ENCODE measurements around the gene FRMD4A. TPM values are rescaled to one million over a fixed set of nuclear protein-coding genes. Genes with fewer than 3 reads are reported as not detected.

The FRMD4A gene
- polyA plus RNA-seq, 4 donors = 59.5 to 85.2 (median 76.5) TPM

- no peak for DNase-seq (ENCODE audit: low read depth in 4 of 4, low spot score in 3 of 4)
Measured at GRCh38 chr10:13743963-13744362, 586.8 kb downstream of the FRMD4A start.

DNA sequence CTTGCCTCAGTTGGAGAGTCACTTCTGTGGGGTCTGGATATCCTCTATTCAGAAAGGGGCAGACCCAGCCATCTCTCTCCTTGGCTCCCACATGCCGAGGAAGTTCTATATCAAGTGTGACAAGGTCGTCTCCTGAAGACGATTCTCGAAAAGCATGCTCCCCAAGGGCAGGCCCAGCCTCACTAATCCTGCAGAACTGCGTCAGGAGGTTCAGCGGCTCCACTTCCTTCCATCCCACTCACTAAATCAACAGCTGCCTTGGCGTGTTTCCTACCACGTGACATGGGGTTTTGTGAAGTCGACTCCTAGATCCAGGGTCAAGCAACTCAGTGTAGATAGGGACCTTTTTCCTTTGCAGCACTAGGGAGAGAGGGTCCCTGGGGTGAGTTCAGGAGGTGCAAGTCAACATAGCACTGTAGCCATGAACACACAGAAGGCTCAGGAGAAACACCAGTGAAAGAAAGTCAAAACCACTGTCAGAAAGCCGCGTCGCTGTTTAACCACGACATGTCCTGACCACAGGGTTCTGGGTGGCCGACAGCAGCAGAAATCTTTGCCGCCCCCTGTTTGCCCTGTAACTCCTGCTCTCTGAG, 587.5 kb downstream of the FRMD4A start:
- no peak for DNase-seq (ENCODE audit: low read depth in 4 of 4, low spot score in 3 of 4)

- DNase-seq (ENCODE audit: low read depth in 4 of 4, low spot score in 3 of 4) = no peak
Measured at GRCh38 chr10:13741438-13741837, 589.3 kb downstream of the FRMD4A start.

DNA sequence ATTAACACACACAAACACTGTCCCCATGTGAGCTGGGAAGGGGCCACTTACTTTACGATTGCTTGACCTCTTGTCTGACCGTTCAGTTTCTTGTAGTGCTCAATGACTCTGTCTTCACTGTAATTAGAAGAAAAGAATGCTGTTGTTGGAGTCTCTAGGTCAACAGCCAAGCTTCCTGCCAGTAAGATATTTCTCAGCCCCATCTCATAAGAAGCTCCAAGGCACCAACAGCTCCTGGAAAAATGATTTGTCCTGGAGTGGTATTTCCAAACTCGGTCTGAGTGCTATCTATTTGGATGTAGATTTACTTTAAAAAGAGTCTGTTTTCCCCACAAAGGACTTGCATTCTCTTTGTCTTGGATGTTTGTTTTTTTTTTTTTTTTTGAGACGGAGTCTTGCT, 590.3 kb downstream of the FRMD4A start:
- DNase-seq (ENCODE audit: low read depth in 4 of 4, low spot score in 3 of 4) = no peak

GRCh38 chr10:13739183-13739582, 591.5 kb downstream of the FRMD4A start:
- DNase-seq (ENCODE audit: low read depth in 4 of 4, low spot score in 3 of 4) = no peak

- DNase-seq (ENCODE audit: low read depth in 4 of 4, low spot score in 3 of 4) = no peak
Measured at GRCh38 chr10:13736506-13736905, 594.2 kb downstream of the FRMD4A start.

DNA sequence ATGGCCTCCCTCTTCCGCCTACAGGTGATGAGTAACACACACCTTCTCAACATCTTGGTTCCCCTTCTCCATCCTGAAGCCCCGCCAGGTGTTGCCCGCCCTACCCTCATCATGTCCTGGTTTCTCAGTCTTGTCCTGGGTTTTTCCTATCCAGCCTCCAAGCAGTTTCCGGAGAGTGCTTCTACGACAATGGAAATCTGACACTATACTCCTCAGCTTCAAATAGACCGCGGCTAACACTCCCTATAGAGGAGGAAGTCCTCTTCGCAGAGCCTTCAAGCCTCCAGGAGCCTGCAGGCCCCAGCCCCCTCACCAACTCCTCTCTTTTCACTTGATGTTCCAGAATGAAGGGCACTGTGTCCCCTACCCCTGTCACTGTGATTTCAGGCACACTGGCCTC, 596.6 kb downstream of the FRMD4A start:
- DNase-seq (ENCODE audit: low read depth in 4 of 4, low spot score in 3 of 4) = no peak

DNA sequence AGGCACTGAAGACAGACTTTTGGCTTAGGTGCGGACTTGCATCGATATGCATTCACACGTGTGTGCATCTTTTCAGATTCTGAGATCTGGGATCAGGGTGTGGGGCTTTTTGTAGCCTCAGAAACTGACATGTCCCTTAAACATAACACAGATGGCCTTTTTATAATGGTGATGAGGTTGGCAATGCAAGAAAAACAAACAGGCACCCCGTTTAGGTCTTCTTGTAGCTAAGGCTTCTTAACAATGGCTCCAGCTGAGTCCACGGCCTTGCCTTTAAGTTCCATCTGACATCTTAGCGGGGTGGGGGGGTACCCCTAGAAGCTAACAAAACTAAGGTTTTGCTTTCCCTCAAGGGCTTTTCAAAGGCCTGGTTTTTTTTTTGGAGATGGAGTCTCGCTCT, 597.7 kb downstream of the FRMD4A start:
- DNase-seq (ENCODE audit: low read depth in 4 of 4, low spot score in 3 of 4) = no peak

GRCh38 chr10:13732465-13732881, 598.3 kb downstream of the FRMD4A start:
- DNase-seq (ENCODE audit: low read depth in 4 of 4, low spot score in 3 of 4) = no peak

DNA sequence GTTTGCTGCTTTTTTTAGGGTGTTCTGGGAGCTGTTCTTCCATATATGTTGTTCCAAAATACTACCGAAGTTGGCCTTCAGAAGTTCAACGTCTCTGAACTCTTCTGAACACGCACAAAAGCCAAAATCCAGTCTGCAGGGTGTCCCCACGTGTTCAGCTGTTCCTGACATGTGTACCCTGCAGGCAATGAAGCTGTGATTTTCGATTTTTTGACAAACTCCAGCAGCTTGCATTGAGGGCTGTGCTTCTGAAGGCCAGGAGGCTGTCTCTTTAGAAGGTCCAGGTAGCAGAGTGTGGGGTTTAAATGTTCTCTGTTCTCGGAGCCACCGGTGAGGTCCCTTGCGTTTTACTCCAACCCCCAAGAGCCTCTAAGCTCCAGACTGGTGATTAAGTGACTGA, 598.9 kb downstream of the FRMD4A start:
- DNase-seq (ENCODE audit: low read depth in 4 of 4, low spot score in 3 of 4) = no peak

DNA sequence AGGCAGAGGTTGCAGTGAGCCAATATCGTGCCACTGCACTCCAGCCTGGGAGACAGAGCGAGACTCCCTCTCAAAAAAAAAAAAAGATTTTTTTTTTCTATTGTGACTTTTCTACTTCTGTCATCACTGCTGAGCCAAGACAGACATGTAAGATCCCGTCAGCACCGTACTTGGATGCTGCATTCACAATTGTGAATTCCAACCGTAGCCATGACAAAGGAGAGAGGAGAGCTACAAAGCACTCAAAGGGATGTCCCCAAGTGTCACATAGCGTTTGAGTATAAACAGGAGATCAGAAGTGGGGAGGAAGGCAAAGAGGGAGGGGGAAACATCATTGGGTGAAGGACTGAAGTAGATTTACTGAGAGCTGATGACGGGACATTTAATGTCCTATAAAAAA, 599.8 kb downstream of the FRMD4A start:
- no peak for DNase-seq (ENCODE audit: low read depth in 4 of 4, low spot score in 3 of 4)

GRCh38 chr10:13730306-13730652, 600.4 kb downstream of the FRMD4A start:
- DNase-seq (ENCODE audit: low read depth in 4 of 4, low spot score in 3 of 4) = no peak

DNA sequence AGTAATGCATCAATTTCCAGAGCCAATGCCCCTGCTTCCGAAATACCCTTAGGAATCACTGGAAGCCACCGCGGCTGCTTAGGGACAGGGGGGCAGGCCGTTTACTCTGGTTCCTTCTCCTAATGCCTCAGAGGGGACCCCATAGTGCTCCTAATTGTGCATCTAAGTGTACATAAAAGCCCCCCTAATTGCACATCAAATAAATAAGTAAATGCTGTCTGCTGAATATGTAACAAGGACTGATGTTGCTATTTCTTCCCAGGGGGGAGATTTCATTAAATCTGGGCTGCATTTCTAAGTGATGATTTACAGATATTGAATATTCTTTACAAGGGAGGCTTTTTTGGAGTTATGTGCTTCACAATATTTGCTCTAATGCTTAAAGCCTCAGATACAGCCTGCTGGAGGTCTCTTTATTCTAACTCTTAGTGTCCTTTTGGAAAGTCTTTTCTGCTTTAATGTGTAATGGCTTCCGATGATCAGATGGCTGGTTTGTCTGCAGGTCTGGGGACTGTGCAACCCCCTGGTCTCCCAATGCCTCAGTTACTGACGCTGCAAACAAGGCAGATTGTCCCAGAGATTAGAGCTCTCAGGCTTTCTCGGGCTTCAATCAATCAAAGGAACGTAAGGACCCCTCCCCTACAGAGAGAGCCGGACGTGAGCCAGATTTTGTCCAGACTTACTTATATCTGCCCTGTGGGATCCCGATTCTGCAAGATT, 601.0 kb downstream of the FRMD4A start:
- no peak for DNase-seq (ENCODE audit: low read depth in 4 of 4, low spot score in 3 of 4)

- no peak for DNase-seq (ENCODE audit: low read depth in 4 of 4, low spot score in 3 of 4)
Measured at GRCh38 chr10:13728898-13729535, 601.7 kb downstream of the FRMD4A start.

DNA sequence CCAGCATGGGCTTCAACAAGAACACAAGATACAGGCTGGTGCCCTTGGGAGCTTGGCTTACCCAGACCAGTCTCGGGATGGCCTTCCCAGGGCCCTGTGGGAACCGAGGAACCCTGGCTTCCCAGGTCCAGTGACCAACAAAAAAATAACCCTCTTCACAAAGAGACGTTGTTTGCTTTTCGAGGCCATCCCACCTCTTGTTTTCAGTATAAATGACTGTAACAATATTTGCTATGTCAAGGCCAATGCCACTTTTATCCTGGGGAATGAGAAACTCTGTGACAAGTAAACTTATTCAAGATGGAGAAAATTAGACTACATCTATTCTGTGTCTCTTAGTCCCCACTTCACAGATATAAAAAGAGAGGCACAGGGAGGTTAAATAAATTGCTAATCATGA, 605.1 kb downstream of the FRMD4A start:
- no peak for DNase-seq (ENCODE audit: low read depth in 4 of 4, low spot score in 3 of 4)

GRCh38 chr10:13724484-13724883, 606.2 kb downstream of the FRMD4A start:
- no peak for DNase-seq (ENCODE audit: low read depth in 4 of 4, low spot score in 3 of 4)

- no peak for DNase-seq (ENCODE audit: low read depth in 4 of 4, low spot score in 3 of 4)
Measured at GRCh38 chr10:13722747-13723653, 607.7 kb downstream of the FRMD4A start.

- no peak for DNase-seq (ENCODE audit: low read depth in 4 of 4, low spot score in 3 of 4)
Measured at GRCh38 chr10:13721486-13721885, 609.2 kb downstream of the FRMD4A start.

DNA sequence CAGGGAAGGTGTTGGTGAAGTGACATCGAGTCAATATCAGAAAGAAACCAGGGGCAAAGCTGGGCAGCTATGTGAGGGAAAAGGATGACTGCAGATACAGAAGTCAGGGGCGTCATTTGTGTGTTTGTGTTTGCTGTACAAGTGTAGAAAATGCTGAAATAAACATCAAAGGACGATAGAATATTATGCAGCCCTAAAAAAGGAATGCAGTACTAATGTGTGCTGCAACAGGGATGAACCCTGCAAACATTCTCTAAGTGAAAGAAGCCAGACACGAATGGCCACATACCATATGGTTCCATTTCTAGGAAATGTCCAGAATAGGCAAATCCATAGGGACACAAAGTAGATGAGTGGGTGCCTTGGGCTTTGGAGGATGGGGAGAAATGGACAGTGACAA, 610.0 kb downstream of the FRMD4A start:
- no peak for DNase-seq (ENCODE audit: low read depth in 4 of 4, low spot score in 3 of 4)

GRCh38 chr10:13719425-13719824, 611.3 kb downstream of the FRMD4A start:
- no peak for DNase-seq (ENCODE audit: low read depth in 4 of 4, low spot score in 3 of 4)

DNA sequence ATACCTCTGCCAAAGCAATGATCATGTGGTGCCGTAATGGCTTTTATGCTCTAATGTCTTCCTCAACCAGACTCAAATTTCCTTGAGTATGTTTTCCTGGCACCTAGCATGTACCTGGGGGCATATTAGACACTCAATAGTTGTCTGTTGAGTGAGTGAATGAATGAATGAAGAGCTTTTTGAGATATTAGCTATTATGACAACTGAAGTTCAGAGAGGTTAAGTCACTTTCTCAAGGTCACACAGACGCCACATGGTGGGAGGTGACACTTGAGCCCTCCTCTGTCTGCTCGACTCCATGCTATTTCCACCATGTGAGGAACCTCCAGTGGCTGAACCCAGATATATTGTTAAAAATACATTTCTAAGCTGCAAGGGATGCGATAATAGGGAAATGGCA, 611.9 kb downstream of the FRMD4A start:
- DNase-seq (ENCODE audit: low read depth in 4 of 4, low spot score in 3 of 4) = no peak
